SK-N-SH treated with all-trans-retinoic acid at 6 μM for 48 hours (cell line): ENCODE measurements around the gene GTPBP3.

ENCODE experiments used
- PATZ1 ChIP-seq: fragments of 250-450 bp; sonication (Bioruptor Pico); IDR thresholded peaks from 2 replicates; pipeline ENCODE4 v1.8.0; 2020; ENCODE audit warnings: mild to moderate bottlenecking, moderate library complexity, borderline replicate concordance
- PPARA ChIP-seq: fragments of 250-450 bp; sonication (Bioruptor Pico); IDR thresholded peaks from 2 replicates; pipeline ENCODE4 v1.5.0; 2020; ENCODE audit warnings: mild to moderate bottlenecking, borderline replicate concordance
- ZFP3 ChIP-seq: fragments of 250-450 bp; sonication (Bioruptor Pico); IDR thresholded peaks from 2 replicates; pipeline ENCODE4 v1.5.0; 2020; ENCODE audit warnings: mild to moderate bottlenecking, moderate library complexity
- TF ChIP-seq, protein P1 (sequence below): fragments of 250-450 bp; sonication (Bioruptor Pico); IDR thresholded peaks from 2 replicates; pipeline ENCODE4 v1.5.1; 2020; ENCODE audit warnings: low read depth, mild to moderate bottlenecking, moderate library complexity
- TF ChIP-seq, protein P2 (sequence below): fragments of 250-450 bp; sonication (Bioruptor Pico); IDR thresholded peaks from 2 replicates; pipeline ENCODE4 v1.5.0; 2020; ENCODE audit warnings: mild to moderate bottlenecking, moderate library complexity

DNA sequence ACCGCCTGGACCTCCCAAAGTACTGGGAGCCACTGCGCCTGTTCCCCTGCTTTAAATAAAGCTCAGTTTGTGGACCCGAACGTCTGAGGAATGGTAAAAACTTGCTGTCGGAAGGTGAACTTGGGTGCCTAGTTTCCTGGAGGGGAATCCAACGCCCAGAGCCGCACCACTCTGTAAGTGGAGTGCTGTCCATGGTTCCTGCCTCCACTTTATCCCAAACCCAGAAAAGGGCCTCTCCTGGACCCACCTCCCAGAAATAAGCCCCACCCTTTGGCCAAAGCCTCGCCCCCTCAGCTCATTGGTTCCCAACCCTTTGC is 5.0 kb upstream of the GTPBP3 start:
- TF ChIP-seq, protein P1, sequence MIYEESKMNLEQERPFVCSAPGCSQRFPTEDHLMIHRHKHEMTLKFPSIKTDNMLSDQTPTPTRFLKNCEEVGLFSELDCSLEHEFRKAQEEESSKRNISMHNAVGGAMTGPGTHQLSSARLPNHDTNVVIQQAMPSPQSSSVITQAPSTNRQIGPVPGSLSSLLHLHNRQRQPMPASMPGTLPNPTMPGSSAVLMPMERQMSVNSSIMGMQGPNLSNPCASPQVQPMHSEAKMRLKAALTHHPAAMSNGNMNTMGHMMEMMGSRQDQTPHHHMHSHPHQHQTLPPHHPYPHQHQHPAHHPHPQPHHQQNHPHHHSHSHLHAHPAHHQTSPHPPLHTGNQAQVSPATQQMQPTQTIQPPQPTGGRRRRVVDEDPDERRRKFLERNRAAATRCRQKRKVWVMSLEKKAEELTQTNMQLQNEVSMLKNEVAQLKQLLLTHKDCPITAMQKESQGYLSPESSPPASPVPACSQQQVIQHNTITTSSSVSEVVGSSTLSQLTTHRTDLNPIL (CRISPR knock-in tag) = no peak
- TF ChIP-seq, protein P2, sequence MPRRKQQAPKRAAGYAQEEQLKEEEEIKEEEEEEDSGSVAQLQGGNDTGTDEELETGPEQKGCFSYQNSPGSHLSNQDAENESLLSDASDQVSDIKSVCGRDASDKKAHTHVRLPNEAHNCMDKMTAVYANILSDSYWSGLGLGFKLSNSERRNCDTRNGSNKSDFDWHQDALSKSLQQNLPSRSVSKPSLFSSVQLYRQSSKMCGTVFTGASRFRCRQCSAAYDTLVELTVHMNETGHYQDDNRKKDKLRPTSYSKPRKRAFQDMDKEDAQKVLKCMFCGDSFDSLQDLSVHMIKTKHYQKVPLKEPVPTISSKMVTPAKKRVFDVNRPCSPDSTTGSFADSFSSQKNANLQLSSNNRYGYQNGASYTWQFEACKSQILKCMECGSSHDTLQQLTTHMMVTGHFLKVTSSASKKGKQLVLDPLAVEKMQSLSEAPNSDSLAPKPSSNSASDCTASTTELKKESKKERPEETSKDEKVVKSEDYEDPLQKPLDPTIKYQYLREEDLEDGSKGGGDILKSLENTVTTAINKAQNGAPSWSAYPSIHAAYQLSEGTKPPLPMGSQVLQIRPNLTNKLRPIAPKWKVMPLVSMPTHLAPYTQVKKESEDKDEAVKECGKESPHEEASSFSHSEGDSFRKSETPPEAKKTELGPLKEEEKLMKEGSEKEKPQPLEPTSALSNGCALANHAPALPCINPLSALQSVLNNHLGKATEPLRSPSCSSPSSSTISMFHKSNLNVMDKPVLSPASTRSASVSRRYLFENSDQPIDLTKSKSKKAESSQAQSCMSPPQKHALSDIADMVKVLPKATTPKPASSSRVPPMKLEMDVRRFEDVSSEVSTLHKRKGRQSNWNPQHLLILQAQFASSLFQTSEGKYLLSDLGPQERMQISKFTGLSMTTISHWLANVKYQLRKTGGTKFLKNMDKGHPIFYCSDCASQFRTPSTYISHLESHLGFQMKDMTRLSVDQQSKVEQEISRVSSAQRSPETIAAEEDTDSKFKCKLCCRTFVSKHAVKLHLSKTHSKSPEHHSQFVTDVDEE (CRISPR knock-in tag) = no peak
- TF ChIP-seq PATZ1 (CRISPR knock-in tag) = no peak
- TF ChIP-seq PPARA (CRISPR knock-in tag) = no peak
- TF ChIP-seq ZFP3 = no peak
